Ascending aorta (tissue), 2 donors: ENCODE results near the gene FCHSD1. TPM values are rescaled to one million over a fixed set of nuclear protein-coding genes. Genes with fewer than 3 reads are reported as not detected.
A peak's percentile ranks its signal among the peaks of the same experiment; 100 is the strongest.

ENCODE experiments used
- DNase-seq, 2 donors: peaks; one replicate each; pipeline ENCODE4 v3.0.0-alpha.2; 2019; ENCODE audit warnings: low spot score in 2 of 2
- H3K27ac ChIP-seq, 2 donors: fragments of 200-600 bp; sonication (generic); one replicate each; pipeline ENCODE4 v1.5.1; 2016 to 2017; ENCODE audit warnings: mild to moderate bottlenecking in 1 of 2
- H3K27me3 ChIP-seq: fragments of 200-600 bp; sonication (generic); one replicate; pipeline ENCODE4 v1.5.1; 2017
- H3K36me3 ChIP-seq, 2 donors: fragments of 200-600 bp; sonication (generic); one replicate each; pipeline ENCODE4 v1.5.1; 2016
- H3K4me1 ChIP-seq, 2 donors: fragments of 200-600 bp; sonication (generic); one replicate each; pipeline ENCODE4 v1.5.1; 2016 to 2017; ENCODE audit warnings: mild to moderate bottlenecking in 1 of 2
- H3K4me3 ChIP-seq, 2 donors: fragments of 200-600 bp; sonication (generic); one replicate each; pipeline ENCODE4 v1.5.1; 2016 to 2017; ENCODE audit warnings: mild to moderate bottlenecking in 1 of 2
- H3K9me3 ChIP-seq, 2 donors: fragments of 200-600 bp; sonication (generic); one replicate each; pipeline ENCODE4 v1.5.1; 2016
- CTCF ChIP-seq, 3 experiments: fragments of 200-600 bp in 2 of 3; fragments of 450-650 bp in 1 of 3; sonication (generic) in 2 of 3; IDR thresholded peaks; one replicate each; pipeline ENCODE4 v1.5.1; 2016 to 2019; ENCODE audit warnings: antibody characterized with exemption in 3 of 3, mild to moderate bottlenecking in 1 of 3, moderate library complexity in 1 of 3
- intact Hi-C: fragments of 100-400 bp; cut with DNase I; formaldehyde crosslinking; loops from one replicate; pipeline ENCODE4 v1.15.1; 2023
- total RNA-seq: library from RNA; depleted of rRNA; stranded (reverse); fragments of >200 nt; gene quantifications from one replicate; pipeline ENCODE4 v1.1.0, GENCODE V29; 2016

Gene FCHSD1
- total RNA-seq, 1 donor from 2014 or later, result 127 TPM

DNA sequence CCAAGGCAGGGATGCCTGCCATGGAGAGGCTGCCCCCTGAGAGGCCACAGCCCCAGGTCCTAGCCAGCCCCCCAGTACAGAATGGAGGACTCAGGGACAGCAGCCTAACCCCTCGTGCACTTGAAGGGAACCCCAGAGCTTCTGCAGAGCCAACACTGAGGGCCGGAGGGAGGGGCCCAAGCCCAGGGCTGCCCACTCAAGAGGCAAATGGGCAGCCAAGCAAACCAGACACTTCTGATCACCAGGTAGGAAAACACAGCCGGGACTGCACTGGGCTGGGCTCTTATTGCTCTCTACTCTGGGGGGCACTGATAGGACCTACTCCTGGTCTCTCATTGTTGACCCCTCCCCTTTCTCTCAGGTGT is 11.2 kb downstream of the FCHSD1 start:
- no peak overlapping the region for H3K4me3 ChIP-seq
- H3K9me3 ChIP-seq, result no peaks in the 10 kb centered on the region
- H3K27me3 ChIP-seq, result no peaks in the 10 kb centered on the region
- peaks cover 10 to 16% of the 10 kb centered on the region in 2 donors for H3K4me1 ChIP-seq
- H3K27ac ChIP-seq, result no peak overlapping the region
- DNase-seq, result peak in 1 of 2 donors; percentile 48
- H3K36me3 ChIP-seq, result peaks cover 10 to 33% of the 10 kb centered on the region in 2 donors
- no peak for TF ChIP-seq CTCF (IDR thresholded peaks at IDR 0.05)
- intact Hi-C loops, result no loop called here

DNA sequence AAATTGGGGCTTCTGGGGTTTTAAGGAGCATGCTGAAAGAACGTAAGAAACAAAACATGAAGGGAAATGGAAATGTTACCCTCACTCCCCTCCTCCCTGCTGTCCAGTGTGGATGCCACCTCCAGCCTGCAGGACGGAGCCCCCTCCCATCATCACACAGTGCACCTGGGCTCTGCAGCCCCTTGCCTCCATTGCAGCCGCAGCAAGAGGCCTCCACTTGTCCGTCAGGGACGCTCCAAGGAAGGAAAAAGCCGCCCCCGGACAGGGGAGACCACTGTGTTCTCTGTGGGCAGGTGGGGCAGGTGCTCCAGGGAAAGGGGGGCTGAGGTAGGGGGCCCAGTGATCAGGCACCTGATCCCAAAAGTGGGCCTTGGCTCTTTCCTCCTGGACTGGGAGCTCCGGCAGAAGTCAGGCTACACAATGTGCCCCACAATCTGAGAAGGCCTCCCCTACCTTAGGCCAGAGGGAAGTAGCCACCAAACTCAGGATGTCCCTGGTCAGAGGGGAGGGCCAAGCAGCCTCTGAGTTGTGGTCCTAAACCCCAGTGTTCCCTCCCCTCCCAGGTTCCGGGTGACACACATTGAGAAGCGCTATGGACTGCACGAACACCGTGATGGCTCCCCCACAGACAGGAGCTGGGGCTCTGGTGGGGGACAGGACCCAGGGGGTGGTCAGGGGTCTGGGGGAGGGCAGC is 11.7 kb downstream of the FCHSD1 start:
- peaks cover 10 to 21% of the 10 kb centered on the region in 2 donors for H3K4me1 ChIP-seq
- intact Hi-C loops, result loop anchor here (5.0 kb wide), 1 partner anchor 47 kb away; no protein-coding TSS in a partner anchor
- peaks cover 6 to 27% of the 10 kb centered on the region in 2 donors for H3K36me3 ChIP-seq
- H3K9me3 ChIP-seq, result no peaks in the 10 kb centered on the region
- no peak for TF ChIP-seq CTCF (IDR thresholded peaks at IDR 0.05)
- DNase-seq, result peak in 1 of 2 donors; percentile 44
- no peak overlapping the region for H3K4me3 ChIP-seq
- H3K27ac ChIP-seq, result no peak overlapping the region
- no peaks in the 10 kb centered on the region for H3K27me3 ChIP-seq

DNA sequence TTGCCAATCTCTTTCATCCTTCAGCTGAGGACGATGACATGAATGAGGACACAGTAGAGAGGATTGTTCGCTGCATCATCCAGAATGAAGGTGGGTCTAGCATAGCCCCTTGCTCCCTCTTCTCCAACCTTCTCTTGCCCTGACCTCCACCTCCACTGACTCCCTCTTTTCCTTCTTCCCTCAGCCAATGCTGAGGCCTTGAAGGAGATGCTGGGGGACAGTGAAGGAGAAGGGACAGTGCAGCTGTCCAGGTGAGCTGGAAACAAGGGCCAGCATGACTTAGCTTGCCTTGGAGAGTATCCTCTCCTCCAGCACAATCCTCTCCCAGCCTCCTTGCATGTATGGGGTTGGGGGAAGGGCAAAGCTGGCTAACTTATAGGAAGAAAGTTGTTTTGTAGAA is 12.4 kb downstream of the FCHSD1 start:
- Histone ChIP-seq H3K4me1 (peaks cover 10 to 22% of the 10 kb centered on the region in 2 donors), H3K27ac (no peak overlapping the region), H3K4me3 (no peak overlapping the region), H3K36me3 (peaks cover under 1 to 20% of the 10 kb centered on the region in 2 donors), H3K27me3 (no peaks in the 10 kb centered on the region), H3K9me3 (no peaks in the 10 kb centered on the region)
- intact Hi-C loops, result loop anchor here (5.0 kb wide), 1 partner anchor 46 kb away; no protein-coding TSS in a partner anchor
- no peak for TF ChIP-seq CTCF (IDR thresholded peaks at IDR 0.05)
- peak in 1 of 2 donors; percentile 28 for DNase-seq

- DNase-seq, result peak in 1 of 2 donors; percentile 78
- Histone ChIP-seq H3K27me3 (no peaks in the 10 kb centered on the region), H3K4me3 (peak overlapping the region; percentile 81 to 82), H3K9me3 (no peaks in the 10 kb centered on the region), H3K27ac (no peak overlapping the region), H3K4me1 (peaks cover 10 to 22% of the 10 kb centered on the region in 2 donors), H3K36me3 (peaks cover 0 to 11% of the 10 kb centered on the region in 2 donors)
- intact Hi-C loops, result loop anchor here (2.0 to 5.0 kb wide), 3 partner anchors 13 to 46 kb away; partner anchors contain the start of genes DIAPH1 and FCHSD1
- TF ChIP-seq CTCF (IDR thresholded peaks at IDR 0.05), result peak in 2 of 3 experiments; percentile 20 to 26
These were observed 13.3 kb downstream of the FCHSD1 start for GRCh38 chr5:141637767-141638419.

GRCh38 chr5:141637123-141637766 is 14.0 kb downstream of the FCHSD1 start:
- Histone ChIP-seq H3K27me3 (no peaks in the 10 kb centered on the region), H3K9me3 (no peaks in the 10 kb centered on the region), H3K4me1 (peaks cover 10 to 22% of the 10 kb centered on the region in 2 donors), H3K27ac (peak overlapping the region in 1 of 2 donors; percentile 1), H3K36me3 (peaks cover 0 to 8% of the 10 kb centered on the region in 2 donors), H3K4me3 (peak overlapping the region; percentile 81 to 82)
- no peak for TF ChIP-seq CTCF (IDR thresholded peaks at IDR 0.05)
- DNase-seq, result no peak
- intact Hi-C loops, result loop anchor here (2.0 to 5.0 kb wide), 3 partner anchors 14 to 45 kb away; partner anchors contain the start of genes DIAPH1 and FCHSD1
